MV-4-11 (cell line): Measurements from ENCODE around the gene ABL2.
"Not testable (repeated sequence)": the region's sequence is repeated elsewhere in the genome, so short reads cannot be mapped to it uniquely, and the experiment has no call there.

Experiments used
- DNase-seq: peaks from one replicate; lab custom pipeline; 2025; lab: John Stamatoyannopoulos, UW

Gene ABL2

DNA sequence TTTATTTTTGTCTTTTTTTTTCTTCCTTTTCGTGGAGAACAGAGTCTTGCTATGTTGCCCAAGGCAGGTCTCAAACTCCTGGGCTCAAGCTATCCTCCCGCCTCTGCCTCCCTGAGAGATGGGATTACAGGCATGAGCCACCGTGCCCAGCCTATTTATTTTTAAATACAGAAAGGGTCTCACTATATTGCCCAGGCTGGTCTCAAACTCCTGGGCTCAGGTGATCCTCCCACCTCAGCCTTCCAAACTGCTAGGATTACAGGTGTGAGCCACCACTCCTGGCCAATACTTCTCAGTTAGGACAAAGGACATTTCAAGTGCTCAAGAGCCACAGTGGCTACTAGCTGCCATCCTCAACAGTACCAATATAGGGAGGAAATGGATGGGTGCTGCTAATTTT is 16.2 kb downstream of the ABL2 start:
- DNase-seq: not testable (repeated sequence)

DNA sequence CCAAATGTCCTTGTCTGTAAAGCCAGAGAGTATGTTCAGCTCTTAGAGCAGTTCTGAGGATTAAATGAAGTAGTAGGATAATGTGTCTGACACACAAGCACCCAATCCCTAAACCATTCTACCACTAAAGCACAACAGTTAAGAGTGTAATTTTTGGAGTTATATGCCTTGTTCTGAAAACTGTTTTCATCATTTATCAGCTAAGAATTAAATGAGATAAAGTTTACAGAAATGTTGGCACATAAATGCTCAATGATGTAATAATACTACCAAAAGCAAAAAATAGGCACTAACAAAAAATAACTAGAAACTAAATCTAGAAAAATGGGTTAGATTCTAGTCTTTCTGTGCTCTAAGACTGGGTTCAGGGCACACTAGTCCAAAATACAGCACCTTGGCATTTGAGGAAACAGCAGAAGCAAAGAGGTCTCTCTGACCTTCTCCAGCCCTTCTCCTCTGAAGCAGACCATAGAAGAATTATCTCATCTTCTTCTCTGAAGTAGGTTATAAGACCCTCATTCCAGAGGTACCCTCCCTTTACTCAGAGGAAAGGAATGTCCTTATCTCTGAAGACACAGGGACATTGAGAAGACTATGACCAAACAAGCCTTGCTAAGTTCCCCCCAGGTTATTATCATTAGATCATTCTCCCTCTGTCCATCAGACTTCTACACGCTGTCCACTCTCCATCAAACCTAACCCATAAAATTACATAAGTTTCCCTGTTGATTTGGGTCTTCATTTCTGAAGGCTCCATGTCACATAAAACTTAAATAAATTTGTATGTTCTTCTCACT is 20.6 kb downstream of the ABL2 start:
- DNase-seq: no peak

DNA sequence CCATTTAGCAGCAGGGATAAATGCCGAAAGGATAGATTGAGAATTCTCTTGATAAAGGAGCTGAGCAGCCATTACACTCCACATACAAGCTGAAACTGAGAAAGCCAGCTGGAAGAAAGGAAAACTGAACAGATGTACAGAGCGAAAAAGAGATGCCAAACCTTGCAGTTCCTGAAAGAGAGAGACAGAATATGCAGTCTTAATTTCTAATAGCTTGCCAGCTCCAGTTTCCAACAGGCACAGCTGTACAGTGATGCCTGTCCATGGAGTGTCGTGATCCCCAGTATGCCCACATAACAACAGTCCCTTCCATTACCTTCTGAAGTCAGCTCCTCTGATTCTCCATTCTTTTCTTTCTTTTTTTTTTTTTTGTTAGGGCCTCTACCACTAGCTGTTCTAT is 22.7 kb downstream of the ABL2 start:
- DNase-seq: no peak

DNA sequence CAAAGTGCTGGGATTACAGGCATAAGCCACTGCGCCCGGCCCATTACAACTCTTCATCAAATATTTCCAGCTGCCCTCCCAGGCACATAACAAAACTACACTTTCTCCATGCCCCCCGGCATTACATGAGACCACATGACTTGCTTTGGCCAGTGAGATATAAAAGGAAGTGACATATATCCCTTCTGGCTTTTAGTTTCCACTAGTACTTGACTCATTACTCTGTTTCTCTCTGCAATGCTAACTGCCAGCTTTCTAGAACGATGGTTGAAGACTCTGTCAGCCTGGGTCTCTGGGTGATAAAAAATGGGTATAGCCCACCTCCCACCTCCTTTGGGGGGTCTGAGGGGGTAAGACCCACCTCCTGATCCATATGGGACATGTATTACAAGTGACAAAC is 24.2 kb downstream of the ABL2 start:
- DNase-seq: peak; percentile 70

DNA sequence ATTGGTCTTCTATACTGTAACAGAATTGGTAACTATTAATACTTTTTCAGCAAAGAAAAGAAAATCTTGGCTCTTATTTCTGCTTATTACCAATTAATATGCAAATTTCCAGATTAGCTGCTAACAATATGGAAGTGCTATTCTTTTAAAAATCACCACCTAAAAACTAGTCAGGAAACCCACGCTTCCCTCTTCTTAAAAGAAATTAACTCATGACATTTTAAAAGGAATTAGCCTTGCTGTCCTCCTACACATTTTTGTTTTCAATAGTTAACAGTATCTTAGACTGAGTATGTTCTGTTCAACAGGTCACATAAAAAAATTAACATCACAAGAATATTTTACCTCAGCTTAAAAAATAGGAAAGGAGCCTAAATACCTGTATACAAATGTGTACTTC is 27.3 kb downstream of the ABL2 start:
- DNase-seq: no peak

DNA sequence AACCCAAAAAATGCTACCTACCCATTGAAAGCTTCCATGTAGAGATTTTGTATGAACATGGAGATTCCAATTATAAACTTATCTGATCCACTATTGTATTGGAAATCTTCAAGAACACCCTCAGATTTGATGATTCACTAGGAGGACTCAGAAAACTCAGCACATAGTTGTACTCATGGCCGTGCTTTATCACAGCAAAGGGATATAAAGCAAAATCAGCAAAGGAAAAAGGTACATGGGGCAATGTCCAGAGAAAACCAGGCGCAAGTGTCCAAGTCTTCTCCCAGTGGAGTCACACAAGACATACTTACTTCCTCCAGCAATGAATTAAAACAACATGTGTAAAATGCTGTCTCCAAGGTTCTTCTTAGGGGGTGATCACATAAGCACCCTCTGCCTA is 28.9 kb downstream of the ABL2 start:
- no peak for DNase-seq

DNA sequence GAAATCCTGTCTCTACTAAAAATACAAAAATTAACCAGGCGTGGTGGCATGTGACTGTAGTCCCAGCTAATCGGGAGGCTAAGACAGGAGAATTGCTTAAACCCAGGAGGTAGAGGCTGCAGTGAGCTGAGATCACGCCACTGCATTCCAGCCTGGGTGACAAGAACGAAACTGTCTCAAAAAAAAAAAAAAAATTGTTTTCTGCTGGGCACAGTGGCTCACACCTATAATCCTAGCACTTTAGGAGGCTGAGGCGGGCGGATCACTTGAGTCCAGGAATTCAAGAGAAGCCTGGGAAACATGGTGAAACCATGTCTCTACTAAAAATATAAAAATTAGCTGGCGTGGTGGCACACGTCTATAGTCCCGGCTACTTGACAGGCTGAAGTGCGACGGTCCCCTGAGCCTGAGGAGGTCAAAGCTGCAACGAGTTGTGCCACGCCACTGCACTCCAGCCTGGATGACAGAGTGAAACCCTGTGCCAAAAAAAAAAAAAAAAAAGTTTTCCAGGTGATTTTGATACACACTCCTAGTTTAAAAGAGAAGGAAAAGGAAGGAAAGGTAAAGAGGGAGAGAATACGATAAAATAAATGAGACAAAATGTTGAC is 31.7 kb downstream of the ABL2 start:
- DNase-seq: no peak

DNA sequence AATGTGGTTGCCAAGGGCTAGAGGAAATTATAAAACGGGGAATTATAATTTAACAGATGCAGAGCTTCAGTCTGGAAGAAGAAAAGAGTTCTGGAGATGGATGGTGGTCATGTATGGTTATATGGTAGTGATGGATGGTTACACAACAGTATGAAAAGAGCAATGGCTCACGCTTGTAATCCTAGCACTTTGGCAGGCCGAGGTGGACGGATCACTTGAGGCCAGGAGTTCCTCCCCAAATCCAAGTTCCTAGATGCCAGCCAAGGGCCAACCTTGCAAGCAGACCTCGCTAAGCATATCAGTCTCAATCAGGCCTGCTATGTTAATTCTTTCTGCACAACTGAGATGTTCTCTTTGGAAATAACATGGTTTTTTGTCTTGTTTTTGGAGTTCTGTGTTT is 33.6 kb downstream of the ABL2 start:
- DNase-seq: not testable (repeated sequence)

DNA sequence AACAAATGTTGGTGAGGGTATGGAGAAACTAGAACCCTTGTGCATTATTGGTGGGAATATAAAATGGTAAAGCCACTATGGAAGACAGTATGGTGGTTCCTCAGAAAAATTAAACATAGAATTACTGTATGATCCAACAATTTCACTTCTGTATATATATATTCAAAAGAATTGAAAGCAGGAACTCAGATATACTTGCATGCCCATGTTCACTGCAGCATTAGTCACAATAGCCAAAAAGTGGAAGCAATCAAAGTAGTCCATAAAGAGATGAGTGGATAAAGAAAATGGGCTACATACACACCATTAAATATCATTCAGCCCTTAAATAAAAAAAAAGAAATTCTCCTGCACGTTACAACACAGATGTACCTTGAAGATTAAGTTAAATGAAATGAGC is 34.1 kb downstream of the ABL2 start:
- peak; percentile 43 for DNase-seq

DNA sequence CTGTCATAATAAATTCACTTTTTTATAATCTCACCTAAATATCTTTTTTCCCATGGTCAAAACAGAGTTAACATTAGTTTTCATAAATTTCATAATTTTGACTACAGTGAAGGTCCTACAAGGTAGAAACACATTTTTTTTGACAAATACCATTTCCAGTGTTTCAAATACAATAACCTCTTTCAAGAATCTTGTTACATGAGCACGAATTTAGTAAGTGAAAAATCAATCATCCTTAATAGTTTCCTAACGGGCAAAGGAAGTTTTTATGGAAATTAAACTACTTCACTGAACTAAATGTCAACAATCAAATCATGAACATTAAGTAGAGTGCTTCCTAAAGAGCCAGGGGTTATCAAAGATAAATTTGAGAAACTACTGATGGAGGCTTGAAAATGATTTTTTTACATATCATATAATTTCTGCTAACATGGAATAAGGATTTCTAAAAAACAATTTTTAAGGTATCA is 35.4 kb downstream of the ABL2 start:
- DNase-seq: no peak

DNA sequence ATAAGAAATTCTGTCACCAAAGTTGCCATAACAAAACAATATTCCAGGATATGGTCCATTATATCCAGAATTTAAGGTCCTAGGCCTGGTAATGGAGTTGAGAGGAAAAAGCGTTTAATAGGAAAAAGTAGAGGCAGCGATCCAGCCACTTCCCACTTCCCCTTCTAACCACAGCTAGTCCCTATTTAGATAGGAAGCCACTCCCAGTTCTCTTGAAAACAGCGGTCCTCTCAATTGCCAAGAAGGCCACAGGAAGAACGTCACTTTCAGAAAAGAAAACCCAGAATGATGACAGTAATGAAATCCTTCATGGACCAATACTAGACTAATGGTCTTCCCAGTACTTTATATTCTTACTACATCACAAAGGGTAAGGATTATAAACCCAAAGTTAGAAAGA is 38.6 kb downstream of the ABL2 start:
- DNase-seq: peak; percentile 78

DNA sequence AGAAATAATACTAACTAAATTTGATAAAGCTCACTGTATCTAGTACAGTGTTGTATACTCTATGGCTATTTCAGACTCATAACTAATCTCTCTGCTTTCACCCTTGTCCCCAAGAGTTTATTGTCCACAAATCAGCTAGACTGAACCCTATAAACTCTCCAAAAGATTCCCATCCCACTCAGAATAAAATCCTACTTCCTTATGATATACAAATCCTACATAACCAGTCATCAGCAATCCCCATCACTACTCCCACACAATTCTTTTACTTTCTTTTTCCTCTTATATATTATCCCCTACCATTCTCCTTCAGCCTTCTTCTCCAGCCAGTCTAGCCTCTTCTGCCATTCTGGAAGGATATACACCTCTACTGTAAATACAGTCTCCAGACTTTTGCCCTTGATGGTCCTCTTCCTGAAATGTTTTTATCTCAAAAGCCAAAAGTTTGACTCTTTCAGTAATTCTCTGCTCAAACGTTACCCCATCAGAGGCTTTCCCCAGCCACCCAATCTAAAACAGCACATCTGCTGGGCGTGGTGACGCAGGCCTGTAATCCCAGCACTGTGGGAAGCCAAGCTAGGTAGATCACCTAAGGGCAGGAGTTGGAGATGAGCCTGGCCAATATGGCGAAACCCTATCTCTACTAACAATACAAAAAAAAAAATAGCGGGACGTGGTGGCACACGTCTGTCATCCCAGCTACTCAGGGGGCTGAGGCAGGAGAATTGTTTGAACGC is 41.6 kb downstream of the ABL2 start:
- DNase-seq: no peak

DNA sequence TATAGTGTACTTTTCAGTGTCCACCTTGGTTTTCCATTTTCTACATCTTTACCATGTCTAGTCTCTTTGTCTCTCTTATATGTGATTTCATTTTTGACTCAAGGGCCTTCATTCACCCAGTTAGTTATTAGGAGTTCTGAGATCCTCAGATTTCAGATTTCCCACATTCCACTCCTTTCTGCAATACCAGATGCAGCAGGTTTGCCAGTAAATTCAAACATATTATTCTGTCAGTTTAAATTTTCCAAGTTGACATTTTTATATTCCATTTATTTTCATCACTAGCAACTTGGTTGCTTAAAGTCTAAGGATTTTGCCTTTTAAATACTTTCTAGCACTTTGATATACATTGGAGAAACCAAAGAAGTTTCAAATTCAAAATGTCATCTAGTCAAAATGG is 42.4 kb downstream of the ABL2 start:
- no peak for DNase-seq

DNA sequence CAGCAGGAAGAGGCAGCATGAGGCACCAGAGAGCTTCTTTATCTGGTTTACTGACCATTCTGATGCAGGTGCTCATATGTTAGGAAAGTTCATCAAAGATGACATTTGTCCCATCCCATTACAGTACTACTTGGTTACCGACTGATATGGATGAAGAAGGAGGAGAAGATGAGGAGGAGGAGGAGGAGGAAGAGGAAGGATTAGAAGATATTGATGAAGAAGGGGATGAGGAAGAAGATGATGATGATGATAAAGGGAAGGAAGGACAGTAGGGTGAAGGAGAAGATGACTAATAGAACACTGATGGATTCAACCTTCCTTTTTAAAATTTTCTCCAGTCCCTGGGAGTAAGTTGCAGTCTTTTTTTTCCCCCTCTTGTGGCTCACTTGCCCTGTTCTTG is 45.1 kb downstream of the ABL2 start:
- DNase-seq: no peak

DNA sequence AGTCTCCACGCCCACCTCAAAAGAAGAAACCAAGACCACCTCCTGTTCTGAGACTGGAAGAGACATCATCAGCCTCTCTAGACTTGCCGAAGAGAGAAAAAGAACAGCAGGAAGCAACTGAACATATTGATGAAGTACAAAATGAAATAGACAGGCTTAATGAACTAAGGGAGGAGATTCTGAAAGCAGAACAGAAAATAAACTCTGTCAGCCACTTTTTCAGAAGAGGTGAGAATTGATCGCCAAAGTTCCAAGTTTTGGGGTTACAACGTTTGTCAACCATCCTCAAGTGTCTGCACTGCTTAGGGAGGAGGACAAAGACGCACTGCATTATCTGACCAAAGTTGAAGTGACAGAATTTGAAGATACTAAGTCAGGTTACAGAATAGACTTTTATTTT is 45.6 kb downstream of the ABL2 start:
- DNase-seq: peak; percentile 7

DNA sequence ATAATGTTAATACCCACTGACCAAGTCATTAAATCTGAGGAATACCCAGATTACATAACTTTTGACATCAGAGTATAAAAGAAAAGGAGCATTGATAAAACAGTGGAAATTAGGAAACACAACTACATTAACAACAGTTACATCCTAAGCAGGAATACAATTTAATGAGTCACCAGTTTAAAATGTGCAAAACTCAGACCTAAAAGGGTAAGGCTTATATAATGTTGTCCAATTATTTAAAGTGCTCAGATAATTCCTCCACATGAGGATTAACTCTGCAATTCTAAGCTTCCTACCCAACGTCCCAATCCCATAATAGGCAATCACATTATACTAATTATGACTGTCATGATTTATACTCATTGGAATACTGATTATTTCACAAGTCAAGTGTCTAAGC is 50.5 kb downstream of the ABL2 start:
- no peak for DNase-seq

DNA sequence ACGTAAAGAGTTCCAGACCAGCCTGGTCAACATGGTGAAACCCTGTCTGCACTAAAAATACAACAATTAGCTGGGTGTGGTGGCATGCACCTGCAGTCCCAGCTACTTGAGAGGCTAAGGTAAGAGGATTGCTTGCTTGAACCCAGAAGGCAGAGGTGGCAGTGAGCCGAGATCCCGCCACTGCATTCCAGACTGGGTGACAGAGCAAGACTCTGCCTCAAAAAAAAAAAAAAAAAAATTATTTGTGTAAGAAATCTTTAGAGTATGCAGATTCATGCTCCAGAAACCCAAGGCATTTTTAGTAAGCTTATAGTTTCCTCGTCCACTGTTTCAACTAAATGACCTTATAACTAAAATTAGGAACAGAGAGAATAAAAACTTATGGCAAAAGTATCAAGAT is 51.3 kb downstream of the ABL2 start:
- no peak for DNase-seq

DNA sequence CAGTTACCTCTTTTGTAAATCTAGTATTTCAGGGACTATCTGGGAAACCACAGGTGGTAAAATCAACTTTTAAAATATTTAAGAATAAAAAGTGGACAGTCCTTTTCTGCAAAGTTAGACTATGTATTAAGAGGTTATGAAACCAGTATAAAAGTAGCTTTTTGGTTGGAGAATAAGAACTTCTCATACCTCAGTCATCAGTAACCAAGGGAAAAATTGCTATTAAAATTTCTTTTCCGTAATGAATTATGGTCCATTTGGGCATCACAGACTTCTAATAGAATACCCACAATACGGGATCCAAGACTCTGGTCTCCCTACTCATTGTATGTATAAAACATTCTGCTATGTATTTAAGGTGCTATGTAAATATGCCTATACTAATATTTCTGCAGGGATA is 51.9 kb downstream of the ABL2 start:
- DNase-seq: no peak

DNA sequence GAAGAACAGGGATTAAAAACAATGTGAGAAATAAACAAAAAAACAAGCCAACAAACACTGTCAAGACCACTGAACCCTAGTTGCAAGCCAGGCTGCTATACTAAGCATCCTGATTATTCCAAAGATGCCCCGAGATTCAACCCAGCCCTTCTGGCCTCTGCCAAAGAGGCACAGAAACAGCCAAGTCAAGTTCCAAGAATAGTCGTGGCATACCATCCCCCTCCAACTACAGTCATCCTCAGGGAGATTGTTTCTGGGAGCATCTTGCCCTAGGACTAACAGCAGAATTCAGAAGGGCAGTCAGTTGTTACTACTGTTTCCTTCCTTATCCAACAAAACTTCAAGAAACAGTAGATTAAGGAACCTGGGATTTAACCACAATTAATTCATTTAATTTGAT is 52.3 kb downstream of the ABL2 start:
- no peak for DNase-seq

DNA sequence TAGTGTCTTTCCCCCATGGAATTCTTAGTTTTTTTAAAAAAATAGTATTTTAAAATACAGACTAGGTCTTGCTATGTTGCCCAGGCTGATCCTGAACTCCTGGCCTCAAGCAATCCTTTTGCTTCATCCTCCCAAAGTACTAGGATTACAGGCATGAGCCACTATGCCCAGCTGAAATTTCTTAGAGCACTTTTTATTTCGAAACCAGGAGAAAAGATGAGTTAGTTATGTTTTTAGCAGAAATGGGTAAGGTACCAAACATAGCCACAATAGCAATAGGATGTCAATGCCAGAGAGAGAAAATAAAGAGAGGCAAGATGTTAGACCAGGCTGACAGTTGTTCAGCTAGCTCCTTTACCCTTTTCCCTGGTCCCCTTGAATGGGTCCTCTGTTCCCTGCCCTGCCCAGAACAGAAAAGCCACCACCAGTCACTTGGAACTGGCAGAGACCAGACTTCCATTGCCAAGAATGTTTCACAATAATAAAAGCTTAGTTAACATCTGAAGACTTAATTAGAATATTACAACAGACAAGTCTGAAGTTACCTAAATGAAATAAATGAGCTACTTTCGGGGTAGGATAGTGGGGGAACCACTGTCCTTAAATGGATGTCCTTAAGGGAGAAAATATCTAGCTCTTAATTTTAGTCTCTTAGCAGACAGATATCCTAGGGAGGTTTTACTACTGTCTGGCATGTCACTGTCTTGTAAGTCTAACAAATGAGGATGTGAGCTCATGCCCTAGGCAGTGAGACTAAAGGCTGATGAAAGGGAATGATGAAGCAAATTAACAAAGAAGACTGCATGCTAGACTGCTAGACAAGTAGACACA is 54.3 kb downstream of the ABL2 start:
- DNase-seq: peak; percentile 80

DNA sequence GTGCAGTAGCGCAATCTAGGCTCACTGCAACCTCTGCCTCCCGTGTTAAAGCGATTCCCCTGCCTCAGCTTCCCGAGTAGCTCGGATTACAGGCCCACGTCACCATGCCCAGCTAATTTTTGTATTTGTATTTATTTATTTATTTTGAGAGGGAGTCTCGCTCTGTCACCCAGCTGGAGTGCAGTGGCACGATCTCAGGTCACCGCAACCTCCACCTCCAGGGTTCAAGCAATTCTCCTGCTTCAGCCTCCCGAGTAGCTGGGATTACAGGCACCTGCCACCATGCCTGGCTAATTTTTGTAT is 59.1 kb downstream of the ABL2 start:
- not testable (repeated sequence) for DNase-seq
